Mesodermal cell (in vitro differentiated cells): ENCODE measurements around the gene PCSK5.

Experiments used
- H3K27ac ChIP-seq: 2 replicates; pipeline ENCODE4 v1.7.0; 2013; ENCODE audit warnings: mild to moderate bottlenecking, low read depth, low read length, moderate library complexity; ENCODE audit not compliant: severe bottlenecking
- H3K36me3 ChIP-seq: 2 replicates; pipeline ENCODE4 v1.7.1; 2013; ENCODE audit warnings: mild to moderate bottlenecking, low read length, moderate library complexity; ENCODE audit not compliant: control insufficient read depth, insufficient read depth
- H3K4me1 ChIP-seq: one replicate; pipeline ENCODE4 v1.7.1; 2013; ENCODE audit warnings: mild to moderate bottlenecking, low read length; ENCODE audit not compliant: insufficient read depth, control insufficient read depth, poor library complexity, severe bottlenecking
- H3K4me3 ChIP-seq: 2 replicates; pipeline ENCODE4 v1.7.0; 2013; ENCODE audit warnings: low read length, control low read depth, mild to moderate bottlenecking; ENCODE audit not compliant: insufficient read depth, poor library complexity, severe bottlenecking; ENCODE audit errors: extremely low read depth
- H3K9me3 ChIP-seq: 2 replicates; pipeline ENCODE4 v1.7.1; 2013; ENCODE audit warnings: mild to moderate bottlenecking, low read length, moderate library complexity; ENCODE audit not compliant: control insufficient read depth
- WGBS, 2 experiments: methylation state at CpG; one replicate each; pipeline ENCODE4 v1.1.5; 2013; ENCODE audit warnings: missing lambda C conversion rate in 2 of 2; ENCODE audit not compliant: insufficient coverage in 2 of 2; 5-methylcytosine and 5-hydroxymethylcytosine counted together

The PCSK5 gene

GRCh38 chr9:76090909-76091308 lies 200.4 kb downstream of the PCSK5 start:
- no peaks in the 10 kb centered on the region for H3K9me3 ChIP-seq
- no peak overlapping the region for H3K4me3 ChIP-seq
- H3K36me3 ChIP-seq: peaks cover 31% of the 10 kb centered on the region
- H3K4me1 ChIP-seq: no peaks in the 10 kb centered on the region
- no peak overlapping the region for H3K27ac ChIP-seq
- 87 to 92% methylated on average over 6 to 7 of the region's 10 CpGs for WGBS, 2 experiments

GRCh38 chr9:76092572-76092971 lies 202.1 kb downstream of the PCSK5 start:
- peaks cover 32% of the 10 kb centered on the region for H3K36me3 ChIP-seq
- 85 to 94% methylated on average over 2 of the region's 4 CpGs for WGBS, 2 experiments
- no peaks in the 10 kb centered on the region for H3K4me1 ChIP-seq
- no peak overlapping the region for H3K27ac ChIP-seq
- no peaks in the 10 kb centered on the region for H3K9me3 ChIP-seq
- no peak overlapping the region for H3K4me3 ChIP-seq

- H3K27ac ChIP-seq: no peak overlapping the region
- H3K4me3 ChIP-seq: no peak overlapping the region
- WGBS, 2 experiments: 74 to 95% methylated on average over 2 of the region's 4 CpGs
- peaks cover 36% of the 10 kb centered on the region for H3K36me3 ChIP-seq
- no peaks in the 10 kb centered on the region for H3K9me3 ChIP-seq
- H3K4me1 ChIP-seq: no peaks in the 10 kb centered on the region
Observed at GRCh38 chr9:76095585-76095984, 205.1 kb downstream of the PCSK5 start.

- no peaks in the 10 kb centered on the region for H3K4me1 ChIP-seq
- WGBS, 2 experiments: 93 to 100% methylated on average over 4 of the region's 8 CpGs
- no peaks in the 10 kb centered on the region for H3K9me3 ChIP-seq
- no peak overlapping the region for H3K4me3 ChIP-seq
- H3K36me3 ChIP-seq: peaks cover 30% of the 10 kb centered on the region
- no peak overlapping the region for H3K27ac ChIP-seq
Observed at GRCh38 chr9:76099516-76099915, 209.0 kb downstream of the PCSK5 start.

- WGBS, 2 experiments: 77 to 82% methylated on average over 3 to 4 of the region's 5 CpGs
- Histone ChIP-seq H3K4me1 (no peaks in the 10 kb centered on the region), H3K4me3 (no peak overlapping the region), H3K36me3 (peaks cover 32% of the 10 kb centered on the region), H3K27ac (no peak overlapping the region), H3K9me3 (no peaks in the 10 kb centered on the region)
Observed at GRCh38 chr9:76101075-76101474, 210.6 kb downstream of the PCSK5 start.

GRCh38 chr9:76101491-76101890 lies 211.0 kb downstream of the PCSK5 start:
- Histone ChIP-seq H3K4me1 (no peaks in the 10 kb centered on the region), H3K9me3 (no peaks in the 10 kb centered on the region), H3K36me3 (peaks cover 32% of the 10 kb centered on the region), H3K4me3 (no peak overlapping the region), H3K27ac (no peak overlapping the region)
- 80% methylated on average over 1 of the region's 1 CpG; no CpG with 5 or more reads in 1 of the 2 experiments for WGBS, 2 experiments

- peaks cover 36% of the 10 kb centered on the region for H3K36me3 ChIP-seq
- H3K4me3 ChIP-seq: no peak overlapping the region
- 100% methylated on average over 2 of the region's 4 CpGs for WGBS, 2 experiments
- H3K4me1 ChIP-seq: no peaks in the 10 kb centered on the region
- H3K27ac ChIP-seq: no peak overlapping the region
- H3K9me3 ChIP-seq: no peaks in the 10 kb centered on the region
Observed at GRCh38 chr9:76101947-76102346, 211.5 kb downstream of the PCSK5 start.

GRCh38 chr9:76103531-76104315 lies 213.2 kb downstream of the PCSK5 start:
- Histone ChIP-seq H3K27ac (no peak overlapping the region), H3K36me3 (peaks cover 42% of the 10 kb centered on the region), H3K4me1 (no peaks in the 10 kb centered on the region), H3K9me3 (no peaks in the 10 kb centered on the region), H3K4me3 (no peak overlapping the region)
- WGBS, 2 experiments: 93 to 97% methylated on average over 3 to 6 of the region's 6 CpGs

GRCh38 chr9:76107482-76107881 lies 217.0 kb downstream of the PCSK5 start:
- WGBS, 2 experiments: 92% methylated on average over 3 of the region's 4 CpGs; no CpG with 5 or more reads in 1 of the 2 experiments
- Histone ChIP-seq H3K27ac (no peak overlapping the region), H3K9me3 (no peaks in the 10 kb centered on the region), H3K4me1 (peaks cover 4% of the 10 kb centered on the region), H3K4me3 (no peak overlapping the region), H3K36me3 (peaks cover 35% of the 10 kb centered on the region)

GRCh38 chr9:76109953-76110352 lies 219.5 kb downstream of the PCSK5 start:
- H3K27ac ChIP-seq: no peak overlapping the region

GRCh38 chr9:76112151-76112550 lies 221.7 kb downstream of the PCSK5 start:
- peaks cover 17% of the 10 kb centered on the region for H3K36me3 ChIP-seq
- WGBS, 2 experiments: no CpG with 5 or more reads among the region's 2 CpGs
- H3K27ac ChIP-seq: no peak overlapping the region
- no peaks in the 10 kb centered on the region for H3K9me3 ChIP-seq
- peaks cover 4% of the 10 kb centered on the region for H3K4me1 ChIP-seq
- H3K4me3 ChIP-seq: no peak overlapping the region

More at GRCh38 chr9:76109953-76110352, 219.5 kb downstream of the PCSK5 start:
- Histone ChIP-seq H3K4me3 (no peak overlapping the region), H3K4me1 (peaks cover 4% of the 10 kb centered on the region), H3K36me3 (peaks cover 24% of the 10 kb centered on the region), H3K9me3 (no peaks in the 10 kb centered on the region)
- WGBS, 2 experiments: 91% methylated on average over 2 of the region's 2 CpGs
